IPS-18a (cell line): Measurements from ENCODE around the gene MTUS2.
A peak's percentile ranks its signal among the peaks of the same experiment; 100 is the strongest.

Source experiments
- H3K27ac ChIP-seq: one replicate; pipeline ENCODE4 v1.5.1; 2013; ENCODE audit warnings: low read length
- H3K27me3 ChIP-seq: one replicate; pipeline ENCODE4 v1.6.1; 2013; ENCODE audit warnings: mild to moderate bottlenecking, low read length; ENCODE audit not compliant: control insufficient read depth, insufficient read depth
- H3K36me3 ChIP-seq: one replicate; pipeline ENCODE4 v1.6.1; 2013; ENCODE audit warnings: low read depth, low read length; ENCODE audit not compliant: control insufficient read depth
- H3K4me1 ChIP-seq: one replicate; pipeline ENCODE4 v1.6.1; 2013; ENCODE audit warnings: low read depth, low read length; ENCODE audit not compliant: control insufficient read depth
- H3K4me3 ChIP-seq: one replicate; pipeline ENCODE4 v1.5.1; 2013; ENCODE audit warnings: low read length
- H3K9ac ChIP-seq: one replicate; pipeline ENCODE4 v1.6.1; 2013; ENCODE audit warnings: mild to moderate bottlenecking, low read length, moderate library complexity
- H3K9me3 ChIP-seq: one replicate; pipeline ENCODE4 v1.6.1; 2013; ENCODE audit warnings: low read depth, low read length; ENCODE audit not compliant: control insufficient read depth

The MTUS2 gene

GRCh38 chr13:29429286-29429900 is 609.3 kb downstream of the MTUS2 start:
- Histone ChIP-seq H3K9ac (no peak overlapping the region), H3K9me3 (no peaks in the 10 kb centered on the region), H3K27ac (no peak overlapping the region), H3K4me3 (peak overlapping the region; percentile 59), H3K36me3 (no peaks in the 10 kb centered on the region), H3K27me3 (peaks cover 32% of the 10 kb centered on the region), H3K4me1 (peaks cover 14% of the 10 kb centered on the region)

- Histone ChIP-seq H3K9me3 (no peaks in the 10 kb centered on the region), H3K36me3 (no peaks in the 10 kb centered on the region), H3K27ac (no peak overlapping the region), H3K4me1 (peaks cover 3% of the 10 kb centered on the region), H3K4me3 (no peak overlapping the region), H3K27me3 (peaks cover 13% of the 10 kb centered on the region), H3K9ac (no peak overlapping the region)
Measured at GRCh38 chr13:29434217-29434945, 614.2 kb downstream of the MTUS2 start.

- Histone ChIP-seq H3K9ac (no peak overlapping the region), H3K4me1 (no peaks in the 10 kb centered on the region), H3K4me3 (no peak overlapping the region), H3K27ac (no peak overlapping the region), H3K27me3 (peaks cover 3% of the 10 kb centered on the region), H3K9me3 (no peaks in the 10 kb centered on the region), H3K36me3 (no peaks in the 10 kb centered on the region)
Measured at GRCh38 chr13:29435125-29435911, 615.2 kb downstream of the MTUS2 start.

GRCh38 chr13:29436291-29436690 is 616.2 kb downstream of the MTUS2 start:
- H3K27me3 ChIP-seq, result no peaks in the 10 kb centered on the region
- no peak overlapping the region for H3K4me3 ChIP-seq

GRCh38 chr13:29436721-29437280 is 616.7 kb downstream of the MTUS2 start:
- no peak overlapping the region for H3K27ac ChIP-seq
- H3K4me1 ChIP-seq, result no peaks in the 10 kb centered on the region
- H3K9me3 ChIP-seq, result no peaks in the 10 kb centered on the region
- no peak overlapping the region for H3K4me3 ChIP-seq
- H3K9ac ChIP-seq, result no peak overlapping the region
- H3K36me3 ChIP-seq, result no peaks in the 10 kb centered on the region
- H3K27me3 ChIP-seq, result no peaks in the 10 kb centered on the region

More at GRCh38 chr13:29436291-29436690, 616.2 kb downstream of the MTUS2 start:
- no peaks in the 10 kb centered on the region for H3K9me3 ChIP-seq
- H3K27ac ChIP-seq, result no peak overlapping the region
- H3K4me1 ChIP-seq, result no peaks in the 10 kb centered on the region
- no peaks in the 10 kb centered on the region for H3K36me3 ChIP-seq
- no peak overlapping the region for H3K9ac ChIP-seq

- no peaks in the 10 kb centered on the region for H3K27me3 ChIP-seq
- H3K27ac ChIP-seq, result no peak overlapping the region
- H3K9me3 ChIP-seq, result no peaks in the 10 kb centered on the region
- no peak overlapping the region for H3K4me3 ChIP-seq
- no peak overlapping the region for H3K9ac ChIP-seq
- no peaks in the 10 kb centered on the region for H3K36me3 ChIP-seq
- H3K4me1 ChIP-seq, result no peaks in the 10 kb centered on the region
Measured at GRCh38 chr13:29438769-29439168, 618.6 kb downstream of the MTUS2 start.

- no peak overlapping the region for H3K9ac ChIP-seq
- no peaks in the 10 kb centered on the region for H3K27me3 ChIP-seq
- H3K27ac ChIP-seq, result no peak overlapping the region
- no peaks in the 10 kb centered on the region for H3K4me1 ChIP-seq
- H3K36me3 ChIP-seq, result no peaks in the 10 kb centered on the region
- H3K9me3 ChIP-seq, result no peaks in the 10 kb centered on the region
- H3K4me3 ChIP-seq, result no peak overlapping the region
Measured at GRCh38 chr13:29439601-29440388, 619.7 kb downstream of the MTUS2 start.

GRCh38 chr13:29441306-29441705 is 621.2 kb downstream of the MTUS2 start:
- Histone ChIP-seq H3K4me1 (no peaks in the 10 kb centered on the region), H3K9ac (no peak overlapping the region), H3K4me3 (no peak overlapping the region), H3K27me3 (no peaks in the 10 kb centered on the region), H3K36me3 (no peaks in the 10 kb centered on the region), H3K9me3 (no peaks in the 10 kb centered on the region), H3K27ac (no peak overlapping the region)

- Histone ChIP-seq H3K27me3 (no peaks in the 10 kb centered on the region), H3K4me3 (no peak overlapping the region), H3K4me1 (no peaks in the 10 kb centered on the region), H3K9ac (no peak overlapping the region), H3K27ac (no peak overlapping the region), H3K9me3 (no peaks in the 10 kb centered on the region), H3K36me3 (no peaks in the 10 kb centered on the region)
Measured at GRCh38 chr13:29446016-29446415, 625.9 kb downstream of the MTUS2 start.

- H3K27ac ChIP-seq, result no peak overlapping the region
- H3K9ac ChIP-seq, result no peak overlapping the region
- no peak overlapping the region for H3K4me3 ChIP-seq
- H3K27me3 ChIP-seq, result no peaks in the 10 kb centered on the region
- no peaks in the 10 kb centered on the region for H3K4me1 ChIP-seq
- no peaks in the 10 kb centered on the region for H3K9me3 ChIP-seq
- H3K36me3 ChIP-seq, result no peaks in the 10 kb centered on the region
Measured at GRCh38 chr13:29448174-29448573, 628.0 kb downstream of the MTUS2 start.

- Histone ChIP-seq H3K4me1 (no peaks in the 10 kb centered on the region), H3K4me3 (no peak overlapping the region), H3K36me3 (no peaks in the 10 kb centered on the region), H3K27me3 (no peaks in the 10 kb centered on the region), H3K9me3 (no peaks in the 10 kb centered on the region), H3K27ac (no peak overlapping the region), H3K9ac (no peak overlapping the region)
Measured at GRCh38 chr13:29449726-29450125, 629.6 kb downstream of the MTUS2 start.
